ENCODE measurements around the gene LRP2BP. TPM values are rescaled to one million over a fixed set of nuclear protein-coding genes. Genes with fewer than 3 reads are reported as not detected.

LRP2BP gene
- total and polyA plus RNA-seq, 2 of the 13 experiments (the other 11 are each of a cell fraction or from before 2014, with no cell fraction given), result 0.22 to 0.29 TPM

DNA sequence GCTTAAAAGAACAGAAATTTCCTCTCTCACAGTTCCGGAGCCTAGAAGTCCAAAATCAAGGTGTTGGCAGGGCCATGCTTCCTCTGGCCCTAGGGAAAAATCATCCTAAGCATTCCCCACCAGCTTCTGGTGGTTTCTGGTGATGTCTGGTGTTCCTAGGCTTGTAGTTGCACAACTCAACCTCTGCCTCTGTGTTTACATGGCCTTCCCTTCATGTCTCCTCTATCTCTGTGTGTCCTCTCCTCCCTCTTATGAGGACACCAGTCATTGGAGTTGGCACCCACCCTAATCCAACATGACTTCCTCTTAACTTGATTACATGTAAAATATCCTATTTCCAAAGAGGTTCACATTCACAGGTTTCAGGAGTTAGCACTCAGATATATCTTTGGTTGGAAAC is 15.4 kb downstream of the LRP2BP start (continued):
- TF ChIP-seq, protein P1, sequence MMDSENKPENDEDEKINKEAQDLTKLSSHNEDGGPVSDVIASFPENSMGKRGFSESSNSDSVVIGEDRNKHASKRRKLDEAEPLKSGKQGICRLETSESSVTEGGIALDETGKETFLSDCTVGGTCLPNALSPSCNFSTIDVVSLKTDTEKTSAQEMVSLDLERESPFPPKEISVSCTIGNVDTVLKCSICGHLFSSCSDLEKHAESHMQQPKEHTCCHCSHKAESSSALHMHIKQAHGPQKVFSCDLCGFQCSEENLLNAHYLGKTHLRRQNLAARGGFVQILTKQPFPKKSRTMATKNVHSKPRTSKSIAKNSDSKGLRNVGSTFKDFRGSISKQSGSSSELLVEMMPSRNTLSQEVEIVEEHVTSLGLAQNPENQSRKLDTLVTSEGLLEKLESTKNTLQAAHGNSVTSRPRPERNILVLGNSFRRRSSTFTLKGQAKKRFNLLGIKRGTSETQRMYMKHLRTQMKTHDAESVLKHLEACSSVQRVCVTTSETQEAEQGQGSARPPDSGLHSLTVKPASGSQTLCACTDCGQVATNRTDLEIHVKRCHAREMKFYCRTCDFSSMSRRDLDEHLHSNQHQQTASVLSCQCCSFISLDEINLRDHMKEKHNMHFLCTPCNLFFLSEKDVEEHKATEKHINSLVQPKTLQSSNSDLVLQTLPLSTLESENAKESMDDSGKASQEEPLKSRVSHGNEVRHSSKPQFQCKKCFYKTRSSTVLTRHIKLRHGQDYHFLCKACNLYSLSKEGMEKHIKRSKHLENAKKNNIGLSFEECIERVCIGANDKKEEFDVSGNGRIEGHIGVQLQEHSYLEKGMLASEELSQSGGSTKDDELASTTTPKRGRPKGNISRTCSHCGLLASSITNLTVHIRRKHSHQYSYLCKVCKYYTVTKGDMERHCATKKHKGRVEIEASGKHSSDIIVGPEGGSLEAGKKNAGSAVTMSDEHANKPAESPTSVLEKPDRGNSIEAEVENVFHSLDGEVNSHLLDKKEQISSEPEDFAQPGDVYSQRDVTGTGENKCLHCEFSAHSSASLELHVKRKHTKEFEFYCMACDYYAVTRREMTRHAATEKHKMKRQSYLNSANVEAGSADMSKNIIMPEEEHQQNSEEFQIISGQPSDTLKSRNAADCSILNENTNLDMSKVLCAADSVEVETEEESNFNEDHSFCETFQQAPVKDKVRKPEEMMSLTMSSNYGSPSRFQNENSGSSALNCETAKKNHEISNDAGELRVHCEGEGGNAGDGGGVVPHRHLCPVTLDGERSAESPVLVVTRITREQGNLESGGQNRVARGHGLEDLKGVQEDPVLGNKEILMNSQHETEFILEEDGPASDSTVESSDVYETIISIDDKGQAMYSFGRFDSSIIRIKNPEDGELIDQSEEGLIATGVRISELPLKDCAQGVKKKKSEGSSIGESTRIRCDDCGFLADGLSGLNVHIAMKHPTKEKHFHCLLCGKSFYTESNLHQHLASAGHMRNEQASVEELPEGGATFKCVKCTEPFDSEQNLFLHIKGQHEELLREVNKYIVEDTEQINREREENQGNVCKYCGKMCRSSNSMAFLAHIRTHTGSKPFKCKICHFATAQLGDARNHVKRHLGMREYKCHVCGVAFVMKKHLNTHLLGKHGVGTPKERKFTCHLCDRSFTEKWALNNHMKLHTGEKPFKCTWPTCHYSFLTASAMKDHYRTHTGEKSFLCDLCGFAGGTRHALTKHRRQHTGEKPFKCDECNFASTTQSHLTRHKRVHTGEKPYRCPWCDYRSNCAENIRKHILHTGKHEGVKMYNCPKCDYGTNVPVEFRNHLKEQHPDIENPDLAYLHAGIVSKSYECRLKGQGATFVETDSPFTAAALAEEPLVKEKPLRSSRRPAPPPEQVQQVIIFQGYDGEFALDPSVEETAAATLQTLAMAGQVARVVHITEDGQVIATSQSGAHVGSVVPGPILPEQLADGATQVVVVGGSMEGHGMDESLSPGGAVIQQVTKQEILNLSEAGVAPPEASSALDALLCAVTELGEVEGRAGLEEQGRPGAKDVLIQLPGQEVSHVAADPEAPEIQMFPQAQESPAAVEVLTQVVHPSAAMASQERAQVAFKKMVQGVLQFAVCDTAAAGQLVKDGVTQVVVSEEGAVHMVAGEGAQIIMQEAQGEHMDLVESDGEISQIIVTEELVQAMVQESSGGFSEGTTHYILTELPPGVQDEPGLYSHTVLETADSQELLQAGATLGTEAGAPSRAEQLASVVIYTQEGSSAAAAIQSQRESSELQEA (CRISPR knock-in tag; IDR thresholded peaks at IDR 0.05; ENCODE audit: not compliant biosample characterization), result no peak
- TF ChIP-seq, protein P2, sequence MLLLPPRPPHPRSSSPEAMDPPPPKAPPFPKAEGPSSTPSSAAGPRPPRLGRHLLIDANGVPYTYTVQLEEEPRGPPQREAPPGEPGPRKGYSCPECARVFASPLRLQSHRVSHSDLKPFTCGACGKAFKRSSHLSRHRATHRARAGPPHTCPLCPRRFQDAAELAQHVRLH (CRISPR knock-in tag; IDR thresholded peaks at IDR 0.05; ENCODE audit: borderline replicate concordance, low read depth), result no peak
- TF ChIP-seq, protein P3, sequence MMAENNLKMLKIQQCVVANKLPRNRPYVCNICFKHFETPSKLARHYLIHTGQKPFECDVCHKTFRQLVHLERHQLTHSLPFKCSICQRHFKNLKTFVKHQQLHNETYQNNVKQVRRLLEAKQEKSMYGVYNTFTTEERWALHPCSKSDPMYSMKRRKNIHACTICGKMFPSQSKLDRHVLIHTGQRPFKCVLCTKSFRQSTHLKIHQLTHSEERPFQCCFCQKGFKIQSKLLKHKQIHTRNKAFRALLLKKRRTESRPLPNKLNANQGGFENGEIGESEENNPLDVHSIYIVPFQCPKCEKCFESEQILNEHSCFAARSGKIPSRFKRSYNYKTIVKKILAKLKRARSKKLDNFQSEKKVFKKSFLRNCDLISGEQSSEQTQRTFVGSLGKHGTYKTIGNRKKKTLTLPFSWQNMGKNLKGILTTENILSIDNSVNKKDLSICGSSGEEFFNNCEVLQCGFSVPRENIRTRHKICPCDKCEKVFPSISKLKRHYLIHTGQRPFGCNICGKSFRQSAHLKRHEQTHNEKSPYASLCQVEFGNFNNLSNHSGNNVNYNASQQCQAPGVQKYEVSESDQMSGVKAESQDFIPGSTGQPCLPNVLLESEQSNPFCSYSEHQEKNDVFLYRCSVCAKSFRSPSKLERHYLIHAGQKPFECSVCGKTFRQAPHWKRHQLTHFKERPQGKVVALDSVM (CRISPR knock-in tag; IDR thresholded peaks at IDR 0.05), result no peak
- TF ChIP-seq YY1 (IDR thresholded peaks at IDR 0.05; ENCODE audit: insufficient read depth, insufficient replicate concordance, low read depth, low read length), result peak; percentile 39
- peak; percentile 37 for TF ChIP-seq TEAD3 (CRISPR knock-in tag; optimal IDR thresholded peaks at IDR 0.05; ENCODE audit: borderline replicate concordance)
- TF ChIP-seq ZNF883 (CRISPR knock-in tag; IDR thresholded peaks at IDR 0.05; ENCODE audit: not compliant biosample characterization), result no peak
- peak; percentile 70 for TF ChIP-seq GATAD2A (CRISPR knock-in tag; IDR thresholded peaks at IDR 0.05)
- TF ChIP-seq ZNF33B (CRISPR knock-in tag; IDR thresholded peaks at IDR 0.05), result no peak
- TF ChIP-seq MAF1 (CRISPR knock-in tag; IDR thresholded peaks at IDR 0.05; ENCODE audit: borderline replicate concordance), result no peak
- TF ChIP-seq FOXK1 (CRISPR knock-in tag; IDR thresholded peaks at IDR 0.05; ENCODE audit: borderline replicate concordance, low read depth), result peak; percentile 62; the same call in 1 of the 2 replicates
- no peak for TF ChIP-seq ZNF672 (CRISPR knock-in tag; IDR thresholded peaks at IDR 0.05)
- TF ChIP-seq PLRG1 (conservative IDR thresholded peaks at IDR 0.05), result no peak
- TF ChIP-seq SALL1 (CRISPR knock-in tag; IDR thresholded peaks at IDR 0.05), result peak; percentile 30; the same call in 1 of the 2 replicates
- TF ChIP-seq, protein P4, sequence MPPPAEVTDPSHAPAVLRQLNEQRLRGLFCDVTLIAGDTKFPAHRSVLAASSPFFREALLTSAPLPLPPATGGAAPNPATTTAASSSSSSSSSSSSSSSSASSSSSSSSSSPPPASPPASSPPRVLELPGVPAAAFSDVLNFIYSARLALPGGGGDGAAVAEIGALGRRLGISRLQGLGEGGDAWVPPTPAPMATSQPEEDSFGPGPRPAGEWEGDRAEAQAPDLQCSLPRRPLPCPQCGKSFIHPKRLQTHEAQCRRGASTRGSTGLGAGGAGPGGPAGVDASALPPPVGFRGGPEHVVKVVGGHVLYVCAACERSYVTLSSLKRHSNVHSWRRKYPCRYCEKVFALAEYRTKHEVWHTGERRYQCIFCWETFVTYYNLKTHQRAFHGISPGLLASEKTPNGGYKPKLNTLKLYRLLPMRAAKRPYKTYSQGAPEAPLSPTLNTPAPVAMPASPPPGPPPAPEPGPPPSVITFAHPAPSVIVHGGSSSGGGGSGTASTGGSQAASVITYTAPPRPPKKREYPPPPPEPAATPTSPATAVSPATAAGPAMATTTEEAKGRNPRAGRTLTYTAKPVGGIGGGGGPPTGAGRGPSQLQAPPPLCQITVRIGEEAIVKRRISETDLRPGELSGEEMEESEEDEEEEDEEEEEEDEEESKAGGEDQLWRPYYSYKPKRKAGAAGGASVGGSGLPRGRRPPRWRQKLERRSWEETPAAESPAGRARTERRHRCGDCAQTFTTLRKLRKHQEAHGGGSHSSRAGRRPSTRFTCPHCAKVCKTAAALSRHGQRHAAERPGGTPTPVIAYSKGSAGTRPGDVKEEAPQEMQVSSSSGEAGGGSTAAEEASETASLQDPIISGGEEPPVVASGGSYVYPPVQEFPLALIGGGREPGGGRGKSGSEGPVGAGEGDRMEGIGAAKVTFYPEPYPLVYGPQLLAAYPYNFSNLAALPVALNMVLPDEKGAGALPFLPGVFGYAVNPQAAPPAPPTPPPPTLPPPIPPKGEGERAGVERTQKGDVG (CRISPR knock-in tag; IDR thresholded peaks at IDR 0.05; ENCODE audit: borderline replicate concordance), result no peak
- TF ChIP-seq FOXP1 (IDR thresholded peaks at IDR 0.05), result no peak
- TF ChIP-seq FOXP1 (CRISPR knock-in tag; IDR thresholded peaks at IDR 0.05), result peak; percentile 73

All from HepG2 (cell line).